ENCODE results near the gene PAX5.

The PAX5 gene

DNA sequence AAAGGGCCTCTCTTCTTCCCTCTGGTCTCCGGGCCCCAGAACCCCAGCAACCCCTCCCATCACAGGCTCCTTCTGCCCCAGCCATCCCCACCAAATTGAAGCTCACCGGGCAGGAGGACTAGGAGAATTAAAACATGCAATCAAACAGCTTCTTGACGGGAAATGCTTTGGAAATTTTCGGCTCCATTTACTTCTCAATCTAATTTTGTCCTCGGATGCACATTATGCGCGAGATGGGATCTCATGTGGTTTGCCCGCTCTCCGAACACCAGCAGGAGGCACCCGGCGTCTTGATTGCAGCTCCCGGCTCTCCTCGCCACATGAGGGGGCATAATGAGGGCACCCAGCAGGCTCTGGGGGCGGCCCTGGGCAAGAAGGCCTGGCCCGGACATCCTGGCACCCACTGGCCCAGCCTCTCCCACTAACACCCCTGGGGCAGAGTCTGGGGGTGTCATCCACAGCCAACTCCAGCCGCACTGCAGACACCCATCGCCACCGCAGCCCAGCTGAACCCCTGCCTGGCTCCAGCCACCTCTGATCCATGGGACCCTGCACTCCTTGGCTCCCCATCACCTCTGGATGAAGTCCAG, 135.5 kb downstream of the PAX5 start:
- DNase-seq, result no peak

DNA sequence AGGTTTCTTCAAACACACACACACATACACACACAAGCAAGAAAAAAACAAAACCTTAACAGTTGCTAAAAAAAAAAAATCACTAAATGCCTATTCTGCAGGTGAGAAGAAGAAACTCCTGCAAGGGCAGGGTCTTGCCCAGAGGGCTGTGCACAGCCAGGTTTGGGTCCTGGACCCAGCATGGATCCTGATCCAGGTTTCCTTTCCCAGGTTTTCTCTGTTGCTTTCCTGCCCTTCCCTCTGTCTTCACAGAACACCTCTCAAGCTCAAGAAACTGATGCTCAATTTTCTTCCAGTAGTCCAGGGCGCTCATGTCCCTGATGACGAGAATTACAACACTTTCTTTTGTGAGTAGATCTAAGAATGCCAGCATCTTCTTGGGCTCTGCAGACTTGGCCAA, 136.6 kb downstream of the PAX5 start:
- no peak for DNase-seq

DNA sequence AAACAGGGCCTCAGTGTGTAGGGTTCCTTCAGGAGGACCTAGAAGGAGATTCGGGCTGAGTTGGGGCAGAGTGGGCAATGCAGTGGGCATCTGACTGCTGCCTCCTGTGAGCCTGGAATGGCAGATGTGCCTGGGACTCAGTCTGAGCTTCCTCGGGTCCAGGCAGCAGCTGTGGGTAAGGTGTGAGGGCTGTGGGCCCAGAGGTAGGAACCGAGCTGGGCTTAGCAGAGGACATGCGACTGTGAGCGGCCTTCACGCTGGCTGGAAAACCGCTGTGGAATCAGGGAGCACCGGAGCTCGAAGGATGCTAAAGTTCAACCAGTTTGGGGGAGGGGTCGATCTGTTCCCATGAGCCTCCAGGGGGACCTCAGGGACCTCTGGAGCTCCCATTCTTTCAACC, 137.0 kb downstream of the PAX5 start:
- DNase-seq, result no peak

DNA sequence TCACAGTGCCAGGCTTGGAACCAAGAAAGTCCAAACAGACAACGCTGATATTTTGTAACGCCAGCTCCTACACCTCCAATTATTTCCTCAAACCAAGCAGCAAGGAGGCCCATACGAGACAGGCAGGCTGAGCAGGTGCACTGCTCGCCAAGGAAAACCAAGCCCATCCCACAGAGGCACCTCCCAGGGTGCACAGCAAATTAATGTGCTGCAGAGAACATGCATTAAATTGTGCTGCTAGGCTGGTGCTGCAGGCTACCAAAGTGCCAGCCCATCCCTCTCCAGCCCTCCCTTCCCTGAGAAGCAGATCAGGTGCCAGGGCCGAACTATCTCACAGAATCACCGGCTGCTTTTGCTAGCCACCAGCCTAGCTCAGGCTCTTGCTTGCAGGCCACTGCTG, 137.8 kb downstream of the PAX5 start:
- DNase-seq, result no peak

DNA sequence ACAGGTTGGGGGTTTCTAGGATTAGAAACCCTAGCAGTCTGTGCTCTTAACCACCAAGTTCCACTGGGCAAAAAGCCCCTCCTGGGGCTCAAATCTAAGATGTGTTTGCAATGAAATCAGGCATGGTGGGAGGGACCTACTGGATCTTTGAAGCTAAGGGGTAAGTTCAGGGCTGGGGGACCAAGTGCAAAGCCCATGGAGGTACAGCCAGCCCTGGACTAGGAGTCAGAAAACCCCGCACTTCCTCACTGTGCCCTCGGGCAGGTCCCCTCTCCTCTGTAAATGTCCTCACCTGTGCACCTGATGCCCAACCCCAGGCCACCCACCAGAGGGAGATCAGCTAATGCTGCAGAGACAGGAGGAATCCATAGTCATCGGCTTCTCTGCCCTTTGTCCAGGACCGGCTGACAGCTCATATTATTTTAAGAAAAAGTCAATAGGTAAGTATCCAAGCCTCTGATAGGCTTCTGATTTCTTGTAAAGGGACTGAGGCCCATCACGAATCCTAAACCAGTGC, 138.3 kb downstream of the PAX5 start:
- no peak for DNase-seq

DNA sequence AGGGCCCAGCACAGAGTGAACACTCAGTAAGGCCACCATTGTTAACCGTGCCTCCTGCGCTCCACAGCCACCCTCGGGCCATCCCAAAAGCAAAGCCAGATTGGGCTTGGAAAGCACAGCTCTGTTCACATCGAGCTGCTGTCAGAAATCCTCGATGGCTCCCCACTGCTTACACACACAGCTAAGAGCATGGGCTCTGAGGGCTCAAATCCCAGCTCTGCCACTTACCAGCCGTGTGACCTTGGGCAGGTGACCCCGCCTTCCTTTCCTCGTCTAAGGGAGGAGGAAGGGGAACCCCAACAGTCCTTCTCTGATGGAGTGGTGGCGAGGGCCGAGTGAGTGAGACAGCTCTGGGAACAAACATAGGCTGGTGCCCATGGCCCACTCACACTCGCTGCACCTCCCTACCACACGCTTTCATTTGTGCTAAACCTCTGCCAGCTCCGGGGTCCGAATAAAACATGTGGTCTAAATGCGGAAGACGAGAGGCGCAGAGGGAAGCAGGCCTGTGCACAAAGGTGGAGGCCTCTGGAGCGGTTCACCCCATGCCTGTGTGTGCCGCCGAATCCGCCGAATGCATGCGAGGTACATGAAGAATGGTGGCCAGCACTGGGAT, 139.3 kb downstream of the PAX5 start:
- DNase-seq, result no peak

DNA sequence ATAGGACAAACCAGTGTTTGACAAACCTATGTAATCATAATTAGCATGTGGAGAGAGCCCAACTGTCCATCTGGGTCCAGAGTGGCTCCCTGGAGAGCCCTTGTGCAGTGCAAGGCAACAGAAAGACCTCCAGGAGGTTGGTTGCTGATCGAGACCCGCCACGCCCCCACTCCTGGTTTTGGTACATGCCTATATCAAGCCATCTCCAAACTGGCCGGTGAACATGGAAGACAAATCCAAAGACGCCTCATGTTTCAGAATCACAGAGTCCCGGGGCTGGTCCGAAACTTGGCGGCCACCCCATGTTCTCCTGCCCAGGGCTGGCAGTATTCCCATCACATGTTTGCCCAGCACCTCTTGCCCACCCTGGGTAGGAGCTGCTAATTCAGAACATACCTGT, 140.2 kb downstream of the PAX5 start:
- no peak for DNase-seq

DNA sequence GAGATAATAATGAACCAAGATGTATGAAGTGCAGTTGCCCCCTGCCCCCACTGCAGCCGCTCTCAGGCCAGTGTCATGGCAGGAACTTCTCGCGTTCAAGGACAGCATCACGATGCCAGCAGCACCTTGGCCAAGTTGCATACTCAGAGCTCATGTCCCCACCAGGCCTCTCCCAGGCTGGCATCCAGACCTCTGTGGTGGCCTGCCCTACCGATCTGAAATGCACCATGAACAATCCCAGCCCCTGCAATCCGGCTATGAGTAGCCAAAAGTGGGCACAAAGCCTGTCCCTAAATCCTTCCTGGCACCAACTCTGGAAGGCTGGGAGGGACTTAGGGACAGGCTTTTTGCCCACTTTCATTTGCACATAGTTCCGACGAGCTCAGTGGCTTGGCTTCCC, 140.9 kb downstream of the PAX5 start:
- no peak for DNase-seq

DNA sequence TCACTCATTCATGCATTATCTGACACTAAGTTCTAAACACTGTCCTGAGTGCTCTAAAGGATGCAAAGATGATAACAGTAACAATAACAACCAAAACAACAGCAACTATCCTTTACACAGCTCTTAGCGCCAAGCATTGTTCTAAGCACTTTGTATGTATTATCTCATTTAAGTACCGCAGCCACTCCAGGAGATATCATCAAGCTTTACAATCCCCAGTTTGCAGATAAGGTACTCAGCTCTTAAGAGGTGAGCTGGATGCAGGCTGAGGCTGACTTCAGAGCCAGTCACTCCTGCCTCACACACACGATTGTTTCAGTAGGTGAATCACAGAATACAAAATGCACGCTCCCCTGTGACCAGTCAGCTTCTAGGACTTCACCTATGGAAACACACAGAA, 141.8 kb downstream of the PAX5 start:
- DNase-seq, result no peak

DNA sequence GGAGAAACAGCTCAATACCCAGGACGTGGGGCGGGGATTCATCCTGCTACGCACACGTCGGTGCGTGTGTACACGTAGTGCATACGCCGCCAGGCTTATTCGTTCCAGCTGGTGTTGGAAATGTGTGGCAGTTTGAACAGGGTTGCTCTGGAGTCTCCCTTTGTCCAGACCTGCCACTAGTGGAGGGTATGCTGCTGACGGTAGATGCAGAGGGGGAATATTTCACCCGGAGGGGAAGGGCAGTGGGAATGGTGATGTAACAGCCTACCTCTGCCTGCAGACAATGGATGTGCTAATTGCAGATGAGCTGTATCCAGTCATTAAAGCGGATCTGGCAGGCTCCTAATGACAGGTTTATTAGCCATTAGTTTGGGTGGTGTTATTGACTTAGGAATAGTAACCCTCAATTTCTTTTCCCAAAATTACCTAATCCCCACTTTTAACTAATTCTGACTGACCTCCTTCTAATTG, 142.7 kb downstream of the PAX5 start:
- DNase-seq, result no peak

DNA sequence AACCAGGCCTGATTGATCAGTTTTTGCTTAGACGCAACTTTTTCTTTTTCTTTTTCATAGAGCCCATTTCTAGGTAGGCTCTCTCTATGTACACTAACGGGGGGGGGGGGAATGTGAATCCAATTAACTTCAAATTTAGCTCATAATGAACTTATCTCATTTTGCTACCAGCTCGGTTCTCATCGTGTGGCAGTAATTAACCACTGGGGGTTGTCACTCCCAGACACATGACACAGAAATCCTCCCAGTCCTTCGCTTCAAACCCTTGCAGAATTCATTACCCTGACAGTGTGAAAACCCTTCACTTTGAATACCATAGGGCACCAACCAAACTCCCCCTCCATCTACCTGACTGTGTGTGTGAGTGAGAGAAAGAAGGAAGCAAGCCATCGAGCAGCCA, 144.2 kb downstream of the PAX5 start:
- DNase-seq, result no peak

DNA sequence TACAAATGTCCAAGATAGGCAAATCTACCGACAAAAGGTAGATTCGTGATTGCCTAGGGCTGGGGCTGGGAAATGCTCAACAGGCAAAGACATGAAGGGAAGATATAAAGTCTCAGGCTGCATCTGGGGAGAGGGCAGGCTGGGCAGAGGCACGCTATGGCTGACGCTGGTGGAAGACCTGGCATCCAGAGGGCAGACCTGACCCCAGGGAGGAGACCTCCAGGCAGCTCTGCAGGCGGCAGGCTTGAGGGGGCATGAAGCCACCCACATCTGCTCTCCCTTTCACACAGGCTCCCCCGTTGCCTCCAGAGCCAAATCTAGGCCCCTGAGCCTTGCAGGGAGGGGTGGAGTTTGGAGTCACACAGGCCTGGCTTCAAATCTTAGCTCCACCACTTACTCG, 145.5 kb downstream of the PAX5 start:
- no peak for DNase-seq

DNA sequence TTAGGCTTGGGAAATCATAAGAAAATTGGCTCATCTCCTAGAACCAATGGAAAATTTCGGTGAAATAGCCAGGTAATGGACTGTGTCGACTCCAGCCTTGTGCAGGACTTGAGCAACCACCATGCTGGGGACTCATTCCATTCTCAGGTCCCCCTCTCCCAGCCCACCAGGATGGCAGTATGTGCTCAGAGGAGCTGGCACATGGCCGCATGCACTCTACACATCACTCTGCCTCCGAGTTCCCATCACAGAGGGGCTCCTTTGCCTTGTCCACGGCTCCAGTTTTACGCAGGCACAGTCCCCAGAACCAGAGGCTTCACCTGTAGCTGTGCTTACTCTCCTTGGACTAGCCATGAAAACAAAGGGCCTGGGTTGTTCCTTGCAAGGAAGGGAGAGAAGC, 149.3 kb downstream of the PAX5 start:
- no peak for DNase-seq

DNA sequence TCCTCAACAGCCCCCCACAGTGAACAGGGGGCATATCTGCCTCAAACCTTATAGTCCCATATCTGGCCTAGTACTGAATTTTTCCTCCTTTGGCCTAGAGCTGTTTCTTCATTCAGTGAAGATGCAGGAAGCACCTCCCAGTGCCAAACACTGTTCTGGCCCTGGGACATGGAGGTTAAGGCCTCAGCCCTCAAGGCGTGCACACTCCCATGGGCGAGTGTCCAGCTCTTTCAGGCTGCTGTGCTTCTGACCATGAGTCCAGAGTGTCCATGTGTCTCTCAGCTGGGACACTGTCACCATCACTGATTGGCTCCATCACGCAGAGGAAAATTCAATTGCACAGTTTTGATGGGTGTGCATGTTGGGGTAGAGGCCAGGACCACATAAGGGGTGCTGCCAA, 151.5 kb downstream of the PAX5 start:
- no peak for DNase-seq

DNA sequence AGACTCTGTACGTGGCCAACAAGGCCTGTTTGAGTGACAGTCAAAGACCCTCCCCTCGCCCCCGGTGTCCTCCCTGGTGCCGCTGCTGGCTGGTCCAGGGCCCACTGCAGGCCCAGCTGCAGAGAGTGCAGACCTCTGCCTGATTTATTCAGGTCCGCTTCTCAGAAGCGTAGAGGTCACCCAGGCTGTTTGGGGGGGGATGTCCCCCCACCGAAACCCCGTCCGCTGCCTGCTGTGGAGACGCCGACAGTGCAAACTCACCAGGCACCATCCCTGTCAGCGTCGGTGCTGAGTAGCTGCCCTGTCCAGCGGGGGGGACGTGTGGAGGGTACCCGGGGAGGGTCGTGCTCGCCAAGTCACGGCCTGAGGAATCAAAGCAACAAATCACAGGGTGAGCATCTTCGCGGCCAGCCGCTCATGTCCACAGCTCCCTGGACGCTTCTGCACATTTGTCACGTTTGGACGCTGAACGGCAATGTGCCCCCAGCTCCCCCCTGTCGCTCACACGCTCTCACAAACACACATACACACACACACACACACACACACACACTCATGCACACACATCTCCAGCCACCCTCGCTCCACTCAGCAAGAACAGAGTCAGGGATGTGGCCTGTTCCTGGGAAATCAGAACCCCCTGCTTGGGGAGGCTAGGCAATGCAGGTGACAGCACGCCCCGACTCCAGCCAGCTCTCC, 152.2 kb downstream of the PAX5 start:
- DNase-seq, result no peak

DNA sequence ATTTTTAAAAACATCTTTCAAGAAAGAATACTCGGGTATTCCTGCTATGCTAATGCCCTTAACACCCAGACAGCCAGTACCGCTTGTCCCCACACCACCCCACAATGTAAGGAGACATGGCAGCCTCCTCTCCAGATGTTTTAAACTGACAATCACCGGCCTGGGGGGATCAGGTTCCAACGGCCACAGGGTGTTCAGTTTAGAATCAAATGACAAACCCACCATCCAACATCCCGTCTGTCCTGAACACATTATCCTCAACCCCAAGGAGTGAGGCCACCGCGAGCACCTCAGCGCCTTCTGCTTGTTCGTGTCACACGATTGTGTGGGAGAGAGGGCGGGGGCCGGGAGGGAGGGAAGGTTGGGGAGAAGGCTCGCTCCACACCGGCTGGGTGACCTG, 152.8 kb downstream of the PAX5 start:
- DNase-seq, result no peak

DNA sequence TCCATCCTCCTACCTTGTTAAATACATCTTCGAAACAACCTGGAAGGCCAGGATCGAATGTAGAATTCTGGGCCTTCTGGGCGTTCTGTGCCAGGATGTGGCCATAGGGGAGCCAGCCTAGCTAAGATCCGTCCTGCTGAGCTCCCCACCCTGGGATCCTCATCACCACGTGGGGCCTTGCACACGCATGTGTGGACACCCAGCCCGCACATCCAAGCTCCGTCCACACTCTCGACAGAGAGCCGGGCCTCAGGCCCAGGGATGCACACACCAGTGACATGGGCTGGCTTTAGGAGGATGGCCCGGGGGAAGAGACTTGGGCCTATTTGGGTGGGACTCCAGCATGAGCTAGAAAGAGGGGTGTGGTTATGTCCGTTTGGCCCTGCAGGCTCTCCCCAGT, 154.0 kb downstream of the PAX5 start:
- no peak for DNase-seq

DNA sequence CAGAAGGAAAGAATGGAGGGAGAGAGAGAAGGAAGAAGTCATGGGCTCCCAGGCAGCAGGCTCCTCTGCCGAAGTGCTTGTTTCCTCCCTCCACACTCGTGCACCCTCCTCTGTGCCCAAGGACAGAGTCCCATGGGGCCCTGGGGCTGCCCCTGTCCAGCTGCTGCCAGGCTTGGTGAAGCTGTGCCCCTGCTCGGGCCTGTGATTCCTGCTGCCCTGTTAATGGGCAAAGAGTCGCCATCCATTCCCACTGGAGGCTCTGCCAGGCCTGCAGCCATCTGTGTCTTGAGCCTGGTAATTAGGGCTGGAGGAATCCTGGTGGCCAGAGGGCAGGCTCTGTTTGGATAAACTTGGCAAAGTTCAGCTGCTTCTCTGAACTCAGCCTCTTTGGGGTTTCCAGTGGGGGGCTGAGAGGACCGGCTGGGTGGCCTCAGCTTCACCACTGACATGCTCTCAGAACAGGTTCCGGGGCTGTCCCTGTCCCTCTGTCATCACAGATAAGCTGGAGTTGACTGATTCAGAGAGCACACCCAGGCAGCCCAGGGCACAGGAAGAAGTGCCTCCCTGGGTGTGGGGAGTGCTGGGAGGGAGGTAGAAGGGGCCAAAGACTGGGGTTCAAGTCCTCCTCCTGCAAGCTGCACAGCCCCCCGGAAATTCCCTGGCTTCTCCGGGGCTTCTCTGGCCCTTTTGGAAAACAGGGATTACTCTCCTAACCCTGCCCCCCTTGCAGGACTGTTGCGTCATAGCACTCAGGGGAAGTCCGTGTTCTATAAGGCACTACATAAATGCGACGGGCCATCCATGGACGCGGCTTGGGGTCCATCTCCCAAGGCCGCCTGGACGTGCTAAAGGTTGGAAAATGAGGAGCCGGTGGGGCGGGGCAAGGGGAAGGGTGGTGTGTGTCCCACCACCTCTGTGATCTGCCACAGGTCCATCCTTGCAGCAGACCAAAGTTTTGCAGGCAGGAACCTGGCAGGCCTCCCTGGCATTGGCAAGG, 154.8 kb downstream of the PAX5 start:
- no peak for DNase-seq

DNA sequence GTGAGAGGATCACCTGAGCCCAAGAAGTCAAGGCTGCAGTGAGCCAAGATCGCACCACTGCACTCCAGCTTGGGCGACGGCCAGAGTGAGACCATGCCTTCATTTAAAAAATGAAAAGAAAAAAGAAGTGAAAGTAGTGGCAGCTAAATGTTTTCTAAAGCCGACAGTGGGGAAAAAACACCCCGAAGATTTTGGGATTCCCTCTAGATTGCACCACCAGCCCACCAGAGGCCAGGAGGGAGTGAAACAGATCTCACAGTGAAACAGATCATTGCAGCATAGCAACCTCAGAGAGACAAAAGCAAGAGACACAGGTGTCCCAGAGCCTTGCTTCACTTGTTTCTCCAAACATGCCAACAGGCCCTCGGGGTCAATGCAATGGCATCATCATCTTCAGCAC, 156.8 kb downstream of the PAX5 start:
- DNase-seq, result no peak

DNA sequence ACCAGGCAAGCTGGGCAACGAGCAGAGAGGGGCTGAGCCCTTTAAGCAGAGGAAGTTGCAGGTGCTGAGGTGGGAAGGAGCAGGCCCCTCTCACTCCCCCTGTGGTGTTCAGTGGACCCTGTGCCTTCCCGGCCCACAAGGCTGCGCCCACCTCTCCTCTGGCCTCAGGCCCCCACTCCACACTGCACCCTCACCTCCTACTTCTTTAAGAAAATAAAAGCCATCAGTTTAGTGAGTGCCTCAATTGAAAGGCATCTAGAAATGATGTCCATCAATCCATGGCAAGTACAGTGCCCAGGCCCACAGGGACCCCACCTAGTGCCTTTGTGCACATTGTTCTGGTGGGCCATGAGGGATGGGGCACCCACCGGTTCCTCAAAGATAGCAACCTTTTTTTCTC, 158.0 kb downstream of the PAX5 start:
- DNase-seq, result no peak

DNA sequence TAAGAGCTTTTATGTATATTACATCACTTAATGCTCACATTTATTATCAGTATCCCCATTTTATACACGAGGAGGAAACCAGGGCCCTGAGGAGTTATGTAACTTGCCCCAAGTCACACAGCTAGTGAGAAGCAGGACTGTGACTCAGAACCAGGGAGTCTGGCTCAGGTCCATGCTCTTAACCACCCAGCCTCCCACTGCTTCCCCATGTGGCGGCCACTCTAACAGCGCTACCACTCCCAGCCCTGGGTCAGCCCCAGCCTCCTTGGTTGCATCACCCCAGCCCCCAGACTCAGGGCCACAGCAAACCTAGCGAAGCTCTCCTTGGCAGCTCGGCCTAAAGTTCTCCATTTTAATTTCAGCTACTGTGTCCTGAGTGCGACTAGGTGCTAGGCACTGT, 159.1 kb downstream of the PAX5 start:
- no peak for DNase-seq

DNA sequence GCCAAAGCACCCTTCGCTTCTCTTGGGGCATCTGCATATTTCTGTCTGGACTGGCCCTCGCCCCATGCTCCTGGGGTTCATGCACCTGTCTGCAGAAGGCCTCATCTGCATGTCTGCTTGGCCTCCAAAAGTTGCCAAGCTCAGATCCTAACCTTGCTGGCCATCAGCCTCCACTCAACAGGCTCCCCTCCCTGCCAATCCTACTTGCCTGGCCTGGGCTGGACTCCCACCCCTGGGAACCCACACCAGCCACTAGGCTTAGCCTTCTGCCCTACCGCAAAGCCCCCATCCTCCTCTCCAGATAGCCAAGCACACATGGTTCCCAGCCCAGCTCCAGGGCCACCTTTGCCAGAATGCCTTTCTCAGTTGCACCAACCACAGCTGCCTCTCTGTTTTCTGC, 159.8 kb downstream of the PAX5 start:
- DNase-seq, result no peak

DNA sequence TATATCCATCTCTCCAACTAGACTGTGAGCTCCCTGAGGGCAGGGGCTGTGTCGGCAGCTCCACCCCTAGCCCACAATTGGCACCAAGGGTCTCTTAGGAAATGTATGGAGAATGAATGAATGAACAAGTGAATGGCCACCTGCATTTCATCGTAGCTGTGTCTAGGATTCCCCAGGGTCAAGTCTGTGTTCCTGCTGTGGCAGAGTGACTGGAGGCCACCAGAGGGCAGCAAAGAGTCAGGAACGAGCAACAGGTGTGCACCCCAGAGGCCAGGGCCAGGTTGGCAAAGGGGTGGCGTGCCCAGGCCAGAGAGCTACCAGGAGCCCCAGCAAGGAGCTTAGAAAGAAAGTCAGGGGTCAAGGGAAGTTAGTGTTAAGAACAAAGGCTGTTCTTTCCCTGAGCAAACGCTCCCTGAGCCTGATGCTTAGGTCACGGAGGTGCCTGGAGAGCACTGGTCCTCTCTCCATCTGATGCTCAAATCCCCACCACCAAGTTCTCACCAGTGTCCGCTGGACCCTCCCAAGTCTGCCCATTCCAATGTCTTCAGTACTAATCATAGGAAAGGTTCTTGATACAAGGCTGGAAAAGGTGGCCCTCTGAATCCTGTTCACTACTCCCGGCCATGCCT, 160.7 kb downstream of the PAX5 start:
- no peak for DNase-seq
